IPS DF 6.9 (cell line): ENCODE results near the gene DYRK1A.

ENCODE experiments used
- DNase-seq: peaks from one replicate; pipeline ENCODE4 v3.0.0-alpha.2; 2013; ENCODE audit warnings: low read depth, low spot score
- H3K27ac ChIP-seq: one replicate; pipeline ENCODE4 v1.5.1; 2013; ENCODE audit warnings: low read length, control low read depth
- H3K27me3 ChIP-seq: 2 replicates; pipeline ENCODE4 v1.6.1; 2013; ENCODE audit warnings: mild to moderate bottlenecking, low read length; ENCODE audit not compliant: control insufficient read depth, insufficient read depth
- H3K36me3 ChIP-seq: 2 replicates; pipeline ENCODE4 v1.6.1; 2013; ENCODE audit warnings: low read length; ENCODE audit not compliant: control insufficient read depth, insufficient read depth
- H3K4me1 ChIP-seq: 2 replicates; pipeline ENCODE4 v1.6.1; 2013; ENCODE audit warnings: low read length; ENCODE audit not compliant: control insufficient read depth, insufficient read depth
- H3K4me3 ChIP-seq: 2 replicates; pipeline ENCODE4 v1.5.1; 2013; ENCODE audit warnings: mild to moderate bottlenecking, low read length
- H3K9me3 ChIP-seq: 2 replicates; pipeline ENCODE4 v1.6.1; 2013; ENCODE audit warnings: low read length, inconsistent platforms; ENCODE audit not compliant: control insufficient read depth, insufficient read depth
- WGBS: extraction: QIAGEN DNeasy Blood & Tissue Kit; methylation state at CpG from one replicate; pipeline ENCODE4 v1.1.7; 2013; ENCODE audit warnings: mixed read lengths, missing lambda C conversion rate; ENCODE audit not compliant: insufficient read length, insufficient coverage; 5-methylcytosine and 5-hydroxymethylcytosine counted together

DYRK1A gene

DNA sequence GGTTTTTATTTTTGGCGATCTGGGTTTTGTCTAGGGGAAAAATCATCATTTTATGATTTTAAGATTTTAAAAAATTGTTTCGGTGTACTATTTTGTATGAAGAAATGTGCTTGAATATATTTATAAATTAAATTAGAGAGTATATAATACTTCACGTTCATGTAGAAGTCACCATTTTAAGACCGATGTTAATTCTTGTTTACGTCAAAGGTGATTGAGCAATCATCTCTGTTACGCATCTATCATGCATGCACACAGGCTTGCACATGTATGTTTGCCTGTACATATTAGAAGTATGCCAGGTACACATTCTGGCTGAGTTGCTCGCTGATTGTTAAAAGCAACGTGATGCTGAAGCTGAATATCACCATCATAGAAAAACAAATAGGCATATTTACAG is 54.7 kb downstream of the DYRK1A start:
- no peak overlapping the region for H3K27ac ChIP-seq
- H3K9me3 ChIP-seq, result no peaks in the 10 kb centered on the region
- H3K4me3 ChIP-seq, result no peak overlapping the region
- H3K36me3 ChIP-seq, result no peaks in the 10 kb centered on the region
- no peaks in the 10 kb centered on the region for H3K27me3 ChIP-seq
- no peak for DNase-seq
- 100% methylated on average over 2 of the region's 8 CpGs for WGBS
- H3K4me1 ChIP-seq, result peaks cover 2% of the 10 kb centered on the region; the same call in 1 of the 2 replicates

GRCh38 chr21:37422382-37422781 is 55.8 kb downstream of the DYRK1A start:
- Histone ChIP-seq H3K36me3 (no peaks in the 10 kb centered on the region), H3K27me3 (no peaks in the 10 kb centered on the region)
- no CpG with 5 or more reads among the region's 1 CpG for WGBS

DNA sequence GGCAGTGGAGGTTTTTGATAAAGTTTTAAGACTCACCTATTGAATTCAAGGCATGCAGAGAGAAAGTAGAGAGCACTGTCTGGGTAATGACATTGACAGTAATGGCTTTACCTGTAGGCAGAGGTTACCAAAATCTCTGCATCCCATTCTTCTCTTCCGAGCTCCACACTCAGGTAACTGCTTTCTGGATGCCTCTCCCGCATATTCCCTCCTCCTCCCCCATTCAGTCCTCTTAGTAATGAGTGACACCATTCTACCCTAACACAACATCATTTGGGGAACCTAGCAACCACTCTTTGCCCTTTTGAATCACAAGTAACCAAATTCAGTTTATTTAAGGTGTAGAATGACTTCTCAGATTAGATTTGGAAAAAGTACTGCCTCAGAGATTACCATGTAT is 56.5 kb downstream of the DYRK1A start:
- Histone ChIP-seq H3K36me3 (no peaks in the 10 kb centered on the region), H3K4me1 (peaks cover 2% of the 10 kb centered on the region; the same call in 1 of the 2 replicates), H3K4me3 (no peak overlapping the region), H3K9me3 (no peaks in the 10 kb centered on the region), H3K27me3 (no peaks in the 10 kb centered on the region), H3K27ac (no peak overlapping the region)
- DNase-seq, result no peak
- WGBS, result no CpG with 5 or more reads among the region's 2 CpGs

More at GRCh38 chr21:37422382-37422781, 55.8 kb downstream of the DYRK1A start:
- Histone ChIP-seq H3K27ac (no peak overlapping the region), H3K4me3 (no peak overlapping the region), H3K9me3 (no peaks in the 10 kb centered on the region), H3K4me1 (peaks cover 2% of the 10 kb centered on the region; the same call in 1 of the 2 replicates)
- DNase-seq, result no peak

- Histone ChIP-seq H3K36me3 (no peaks in the 10 kb centered on the region), H3K27me3 (no peaks in the 10 kb centered on the region), H3K4me1 (peaks cover 2% of the 10 kb centered on the region; the same call in 1 of the 2 replicates), H3K4me3 (no peak overlapping the region), H3K27ac (no peak overlapping the region), H3K9me3 (no peaks in the 10 kb centered on the region)
- no CpG with 5 or more reads among the region's 1 CpG for WGBS
- DNase-seq, result no peak
Measured at GRCh38 chr21:37424396-37424795, 57.8 kb downstream of the DYRK1A start.

DNA sequence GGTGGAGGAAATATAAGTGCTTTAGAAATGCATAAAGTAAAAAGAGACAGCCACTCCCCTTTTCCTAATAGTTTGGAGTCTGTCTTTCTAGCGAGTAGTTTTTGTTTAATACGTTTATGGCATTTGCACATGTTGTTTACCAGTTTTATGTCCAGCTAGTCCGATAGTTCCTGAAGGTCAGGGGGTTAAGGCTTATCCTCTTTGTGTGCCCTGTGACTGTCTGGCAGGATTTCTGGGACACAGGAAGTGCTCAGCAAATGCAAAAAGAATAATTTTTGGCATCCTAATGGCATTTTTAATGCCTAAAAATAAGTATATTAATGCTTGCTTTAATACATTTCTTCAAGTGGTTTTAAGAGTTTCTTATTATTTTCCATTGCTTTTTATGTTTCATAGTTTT is 58.4 kb downstream of the DYRK1A start:
- no peak overlapping the region for H3K4me3 ChIP-seq
- WGBS, result no CpG with 5 or more reads among the region's 3 CpGs
- DNase-seq, result no peak
- no peak overlapping the region for H3K27ac ChIP-seq
- peaks cover 2% of the 10 kb centered on the region; the same call in 1 of the 2 replicates for H3K4me1 ChIP-seq
- H3K36me3 ChIP-seq, result no peaks in the 10 kb centered on the region
- no peaks in the 10 kb centered on the region for H3K27me3 ChIP-seq
- H3K9me3 ChIP-seq, result no peaks in the 10 kb centered on the region

DNA sequence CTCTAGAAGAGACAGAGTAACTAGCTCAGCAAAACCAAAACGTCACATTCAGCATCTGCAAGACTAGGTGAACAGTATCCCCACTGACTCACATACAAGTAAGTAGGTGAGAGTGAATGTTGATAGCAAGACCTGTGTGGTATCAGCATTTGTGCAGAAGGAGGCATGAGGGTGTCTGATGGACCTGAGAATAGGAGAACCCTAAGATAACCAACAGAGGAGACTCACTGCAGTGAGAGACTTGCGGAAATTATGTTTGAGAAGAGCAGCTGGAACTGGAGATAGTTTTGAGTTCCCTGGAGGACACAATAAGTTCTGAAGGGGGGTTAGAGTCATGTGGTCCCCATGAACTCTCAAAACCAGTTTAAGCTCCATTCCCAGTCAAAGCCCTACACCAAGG is 59.1 kb downstream of the DYRK1A start:
- DNase-seq, result no peak
- Histone ChIP-seq H3K27me3 (no peaks in the 10 kb centered on the region), H3K4me3 (no peak overlapping the region), H3K4me1 (peaks cover 3% of the 10 kb centered on the region; the same call in 1 of the 2 replicates), H3K27ac (no peak overlapping the region), H3K9me3 (no peaks in the 10 kb centered on the region), H3K36me3 (no peaks in the 10 kb centered on the region)
- no CpG with 5 or more reads among the region's 2 CpGs for WGBS

- Histone ChIP-seq H3K4me3 (no peak overlapping the region), H3K27ac (no peak overlapping the region), H3K27me3 (no peaks in the 10 kb centered on the region), H3K36me3 (no peaks in the 10 kb centered on the region), H3K9me3 (no peaks in the 10 kb centered on the region), H3K4me1 (peaks cover 7% of the 10 kb centered on the region; the same call in 1 of the 2 replicates)
- DNase-seq, result no peak
- WGBS, result no CpG with 5 or more reads among the region's 6 CpGs
Measured at GRCh38 chr21:37427221-37427620, 60.6 kb downstream of the DYRK1A start.

DNA sequence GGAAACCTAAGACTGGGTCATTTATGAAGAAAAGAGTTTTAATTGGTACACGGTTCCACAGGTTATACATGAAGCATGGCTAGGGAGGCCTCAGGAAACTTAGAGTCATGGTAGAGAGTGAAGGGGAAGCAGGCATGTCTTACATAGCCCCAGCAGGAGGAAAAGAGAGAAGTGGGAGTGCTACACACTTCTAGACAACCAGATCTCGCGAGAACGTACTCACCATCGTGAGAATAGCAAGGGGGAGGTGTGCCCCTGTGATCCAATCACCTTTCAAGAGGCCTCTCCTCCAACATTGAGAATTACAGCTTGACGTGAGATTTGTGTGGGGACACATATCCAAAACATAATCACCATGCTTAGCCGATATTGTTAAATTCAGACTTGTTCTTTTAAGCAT is 62.8 kb downstream of the DYRK1A start:
- H3K4me1 ChIP-seq, result peaks cover 5% of the 10 kb centered on the region; the same call in 1 of the 2 replicates
- H3K27ac ChIP-seq, result no peak overlapping the region
- DNase-seq, result no peak
- no peaks in the 10 kb centered on the region for H3K9me3 ChIP-seq
- no peak overlapping the region for H3K4me3 ChIP-seq
- no CpG with 5 or more reads among the region's 7 CpGs for WGBS
- H3K27me3 ChIP-seq, result no peaks in the 10 kb centered on the region
- H3K36me3 ChIP-seq, result no peaks in the 10 kb centered on the region

DNA sequence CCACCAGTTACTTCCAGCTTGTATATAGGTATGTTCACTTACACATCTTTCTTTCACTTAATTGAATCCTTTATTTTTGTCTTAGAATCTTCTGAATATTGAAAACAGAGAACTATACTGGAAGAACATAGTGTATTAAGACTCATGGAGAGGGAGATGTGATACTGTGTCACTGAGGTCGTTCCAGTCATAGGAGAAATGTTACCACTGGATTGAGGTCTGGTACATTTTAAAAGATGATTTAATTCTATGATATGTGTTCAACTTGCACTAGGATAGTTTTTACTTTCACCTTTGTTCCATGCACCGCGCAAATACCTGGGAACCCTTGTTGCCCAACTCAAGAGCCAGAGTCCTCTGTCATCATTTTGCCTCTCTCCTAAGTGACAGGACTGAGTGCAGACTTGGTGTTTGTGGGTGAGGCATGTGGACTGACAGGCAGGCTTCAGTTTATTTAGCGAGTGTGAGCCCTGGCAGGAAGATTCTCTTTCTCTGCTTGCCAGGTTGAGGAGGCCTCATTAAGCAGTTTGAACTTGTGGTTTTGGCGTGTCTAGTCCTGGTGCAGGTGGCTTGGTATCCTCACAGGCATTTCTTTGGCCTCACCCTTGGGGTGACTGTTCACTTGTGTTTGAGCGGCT is 63.7 kb downstream of the DYRK1A start:
- H3K9me3 ChIP-seq, result no peaks in the 10 kb centered on the region
- H3K4me3 ChIP-seq, result no peak overlapping the region
- peaks cover 5% of the 10 kb centered on the region; the same call in 1 of the 2 replicates for H3K4me1 ChIP-seq
- no peak for DNase-seq
- H3K27ac ChIP-seq, result no peak overlapping the region
- H3K36me3 ChIP-seq, result no peaks in the 10 kb centered on the region
- no peaks in the 10 kb centered on the region for H3K27me3 ChIP-seq
- WGBS, result no CpG with 5 or more reads among the region's 6 CpGs

GRCh38 chr21:37431243-37431642 is 64.7 kb downstream of the DYRK1A start:
- no CpG with 5 or more reads among the region's 4 CpGs for WGBS
- Histone ChIP-seq H3K36me3 (no peaks in the 10 kb centered on the region), H3K27me3 (no peaks in the 10 kb centered on the region), H3K4me3 (no peak overlapping the region), H3K4me1 (peaks cover 5% of the 10 kb centered on the region; the same call in 1 of the 2 replicates), H3K27ac (no peak overlapping the region), H3K9me3 (no peaks in the 10 kb centered on the region)
- no peak for DNase-seq
